ENCODE data around the gene ALKBH2.

DNA sequence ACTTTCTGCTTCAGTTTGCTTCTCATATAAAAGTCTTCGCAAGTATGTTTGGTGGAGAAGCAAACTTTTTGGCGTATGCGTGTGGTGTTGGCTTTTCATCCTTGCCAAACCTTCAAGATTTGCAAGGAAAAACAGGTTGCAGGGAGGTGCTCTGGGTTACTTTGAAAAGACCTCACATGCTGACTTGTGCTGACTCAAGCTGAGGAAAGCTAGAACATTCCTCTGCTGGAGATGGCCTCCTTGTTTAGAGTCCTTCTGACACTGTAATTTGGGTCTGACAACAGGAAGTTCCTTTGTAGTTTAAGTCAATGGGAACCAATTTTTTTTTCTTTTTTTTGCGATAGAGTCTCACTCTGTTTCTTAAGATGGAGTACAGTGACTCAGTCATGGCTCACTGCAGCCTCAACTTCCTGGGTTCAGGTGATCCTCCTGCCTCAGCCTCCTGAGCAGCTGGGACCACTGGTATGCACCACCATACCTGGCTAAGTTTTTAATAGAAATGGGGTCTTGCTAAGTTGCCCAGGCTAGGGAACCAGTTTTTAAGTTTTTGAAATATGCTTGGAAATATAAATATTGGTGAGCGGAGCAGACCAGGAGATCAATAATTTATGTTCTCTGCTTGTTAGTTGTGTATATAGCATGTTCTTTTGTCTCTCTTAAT lies 20.5 kb upstream of the ALKBH2 start:
- TF ChIP-seq, protein P1, sequence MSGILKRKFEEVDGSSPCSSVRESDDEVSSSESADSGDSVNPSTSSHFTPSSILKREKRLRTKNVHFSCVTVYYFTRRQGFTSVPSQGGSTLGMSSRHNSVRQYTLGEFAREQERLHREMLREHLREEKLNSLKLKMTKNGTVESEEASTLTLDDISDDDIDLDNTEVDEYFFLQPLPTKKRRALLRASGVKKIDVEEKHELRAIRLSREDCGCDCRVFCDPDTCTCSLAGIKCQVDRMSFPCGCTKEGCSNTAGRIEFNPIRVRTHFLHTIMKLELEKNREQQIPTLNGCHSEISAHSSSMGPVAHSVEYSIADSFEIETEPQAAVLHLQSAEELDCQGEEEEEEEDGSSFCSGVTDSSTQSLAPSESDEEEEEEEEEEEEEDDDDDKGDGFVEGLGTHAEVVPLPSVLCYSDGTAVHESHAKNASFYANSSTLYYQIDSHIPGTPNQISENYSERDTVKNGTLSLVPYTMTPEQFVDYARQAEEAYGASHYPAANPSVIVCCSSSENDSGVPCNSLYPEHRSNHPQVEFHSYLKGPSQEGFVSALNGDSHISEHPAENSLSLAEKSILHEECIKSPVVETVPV (CRISPR knock-in tag; IDR thresholded peaks at IDR 0.05) = no peak
- no peak for TF ChIP-seq ARNTL (CRISPR knock-in tag; IDR thresholded peaks at IDR 0.05; ENCODE audit: borderline replicate concordance, low read depth)
- no peak for TF ChIP-seq TCF4 (CRISPR knock-in tag; IDR thresholded peaks at IDR 0.05; ENCODE audit: borderline replicate concordance)
- no peak for TF ChIP-seq ZNF70 (CRISPR knock-in tag; IDR thresholded peaks at IDR 0.05)
- TF ChIP-seq, protein P2, sequence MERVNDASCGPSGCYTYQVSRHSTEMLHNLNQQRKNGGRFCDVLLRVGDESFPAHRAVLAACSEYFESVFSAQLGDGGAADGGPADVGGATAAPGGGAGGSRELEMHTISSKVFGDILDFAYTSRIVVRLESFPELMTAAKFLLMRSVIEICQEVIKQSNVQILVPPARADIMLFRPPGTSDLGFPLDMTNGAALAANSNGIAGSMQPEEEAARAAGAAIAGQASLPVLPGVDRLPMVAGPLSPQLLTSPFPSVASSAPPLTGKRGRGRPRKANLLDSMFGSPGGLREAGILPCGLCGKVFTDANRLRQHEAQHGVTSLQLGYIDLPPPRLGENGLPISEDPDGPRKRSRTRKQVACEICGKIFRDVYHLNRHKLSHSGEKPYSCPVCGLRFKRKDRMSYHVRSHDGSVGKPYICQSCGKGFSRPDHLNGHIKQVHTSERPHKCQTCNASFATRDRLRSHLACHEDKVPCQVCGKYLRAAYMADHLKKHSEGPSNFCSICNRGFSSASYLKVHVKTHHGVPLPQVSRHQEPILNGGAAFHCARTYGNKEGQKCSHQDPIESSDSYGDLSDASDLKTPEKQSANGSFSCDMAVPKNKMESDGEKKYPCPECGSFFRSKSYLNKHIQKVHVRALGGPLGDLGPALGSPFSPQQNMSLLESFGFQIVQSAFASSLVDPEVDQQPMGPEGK (CRISPR knock-in tag; IDR thresholded peaks at IDR 0.05; ENCODE audit: borderline replicate concordance) = no peak
- TF ChIP-seq, protein P3, sequence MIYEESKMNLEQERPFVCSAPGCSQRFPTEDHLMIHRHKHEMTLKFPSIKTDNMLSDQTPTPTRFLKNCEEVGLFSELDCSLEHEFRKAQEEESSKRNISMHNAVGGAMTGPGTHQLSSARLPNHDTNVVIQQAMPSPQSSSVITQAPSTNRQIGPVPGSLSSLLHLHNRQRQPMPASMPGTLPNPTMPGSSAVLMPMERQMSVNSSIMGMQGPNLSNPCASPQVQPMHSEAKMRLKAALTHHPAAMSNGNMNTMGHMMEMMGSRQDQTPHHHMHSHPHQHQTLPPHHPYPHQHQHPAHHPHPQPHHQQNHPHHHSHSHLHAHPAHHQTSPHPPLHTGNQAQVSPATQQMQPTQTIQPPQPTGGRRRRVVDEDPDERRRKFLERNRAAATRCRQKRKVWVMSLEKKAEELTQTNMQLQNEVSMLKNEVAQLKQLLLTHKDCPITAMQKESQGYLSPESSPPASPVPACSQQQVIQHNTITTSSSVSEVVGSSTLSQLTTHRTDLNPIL (CRISPR knock-in tag; IDR thresholded peaks at IDR 0.05; ENCODE audit: low read depth) = no peak
- no peak for TF ChIP-seq TOX (CRISPR knock-in tag; IDR thresholded peaks at IDR 0.05; ENCODE audit: borderline replicate concordance)
- TF ChIP-seq, protein P4, sequence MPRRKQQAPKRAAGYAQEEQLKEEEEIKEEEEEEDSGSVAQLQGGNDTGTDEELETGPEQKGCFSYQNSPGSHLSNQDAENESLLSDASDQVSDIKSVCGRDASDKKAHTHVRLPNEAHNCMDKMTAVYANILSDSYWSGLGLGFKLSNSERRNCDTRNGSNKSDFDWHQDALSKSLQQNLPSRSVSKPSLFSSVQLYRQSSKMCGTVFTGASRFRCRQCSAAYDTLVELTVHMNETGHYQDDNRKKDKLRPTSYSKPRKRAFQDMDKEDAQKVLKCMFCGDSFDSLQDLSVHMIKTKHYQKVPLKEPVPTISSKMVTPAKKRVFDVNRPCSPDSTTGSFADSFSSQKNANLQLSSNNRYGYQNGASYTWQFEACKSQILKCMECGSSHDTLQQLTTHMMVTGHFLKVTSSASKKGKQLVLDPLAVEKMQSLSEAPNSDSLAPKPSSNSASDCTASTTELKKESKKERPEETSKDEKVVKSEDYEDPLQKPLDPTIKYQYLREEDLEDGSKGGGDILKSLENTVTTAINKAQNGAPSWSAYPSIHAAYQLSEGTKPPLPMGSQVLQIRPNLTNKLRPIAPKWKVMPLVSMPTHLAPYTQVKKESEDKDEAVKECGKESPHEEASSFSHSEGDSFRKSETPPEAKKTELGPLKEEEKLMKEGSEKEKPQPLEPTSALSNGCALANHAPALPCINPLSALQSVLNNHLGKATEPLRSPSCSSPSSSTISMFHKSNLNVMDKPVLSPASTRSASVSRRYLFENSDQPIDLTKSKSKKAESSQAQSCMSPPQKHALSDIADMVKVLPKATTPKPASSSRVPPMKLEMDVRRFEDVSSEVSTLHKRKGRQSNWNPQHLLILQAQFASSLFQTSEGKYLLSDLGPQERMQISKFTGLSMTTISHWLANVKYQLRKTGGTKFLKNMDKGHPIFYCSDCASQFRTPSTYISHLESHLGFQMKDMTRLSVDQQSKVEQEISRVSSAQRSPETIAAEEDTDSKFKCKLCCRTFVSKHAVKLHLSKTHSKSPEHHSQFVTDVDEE (CRISPR knock-in tag; IDR thresholded peaks at IDR 0.05) = no peak
- no peak for TF ChIP-seq ESRRG (CRISPR knock-in tag; IDR thresholded peaks at IDR 0.05)
